IPS DF 19.7 (cell line): ENCODE results near the gene NCK2.

Experiments used
- DNase-seq: peaks from one replicate; pipeline ENCODE4 v3.0.0-alpha.2; 2013; ENCODE audit warnings: low read depth, low spot score

NCK2 gene

DNA sequence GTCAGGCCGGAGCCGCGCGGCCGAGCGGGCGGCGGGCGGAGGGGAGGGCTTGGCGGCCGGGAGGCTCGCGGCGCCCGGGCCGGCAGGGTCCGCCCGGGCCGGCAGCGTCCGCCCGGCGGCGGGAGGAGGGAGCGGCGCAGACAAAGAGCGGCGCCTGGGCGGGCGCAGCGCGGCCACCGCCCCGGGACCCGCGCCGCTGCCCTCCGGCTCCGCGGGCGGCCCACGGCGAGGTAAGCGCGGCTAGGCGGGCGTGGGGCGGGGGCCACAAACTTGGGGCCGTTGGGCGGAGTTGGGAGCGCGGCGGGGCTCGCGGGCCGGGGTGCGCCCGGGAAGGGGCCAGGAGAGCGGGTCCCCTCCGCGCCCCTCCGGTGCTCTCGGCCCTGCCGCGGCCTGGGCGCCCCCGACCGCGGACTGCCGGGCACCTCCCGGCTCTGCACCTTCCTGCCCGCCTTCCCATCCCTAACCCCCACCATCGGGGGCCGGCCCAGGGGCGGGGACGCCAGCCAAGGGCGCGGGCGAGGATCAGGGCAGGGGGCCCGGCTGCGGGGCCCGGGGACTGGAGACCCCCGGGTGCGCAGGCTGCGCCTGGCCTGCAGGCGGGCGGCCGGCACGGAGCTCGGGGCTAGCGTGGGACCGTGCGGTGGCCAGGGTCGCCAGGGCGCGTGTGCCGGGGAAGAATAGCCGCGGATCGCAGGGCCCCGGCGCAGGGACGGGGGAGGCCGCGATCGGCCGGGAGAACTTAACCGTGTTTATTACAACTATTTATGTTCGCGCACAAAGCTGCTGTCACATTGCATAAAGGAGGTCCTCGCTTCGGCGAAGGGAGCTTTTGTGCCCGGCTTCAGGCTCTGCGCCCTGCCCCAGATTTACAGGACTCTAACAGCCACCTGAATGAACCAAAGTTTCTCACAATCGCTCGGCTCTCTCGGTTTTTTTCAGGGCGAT, at the start of gene NCK2:
TSS of gene NCK2 (plus strand) at position 4 of the 945 bp plus-strand sequence. CDS start 110,152 bp downstream, outside the sequence.
- no peak for DNase-seq

GRCh38 chr2:105697781-105698449, 46.8 kb upstream of the NCK2 start:
- DNase-seq, result no peak

- DNase-seq, result no peak
These were observed 45.9 kb upstream of the NCK2 start for GRCh38 chr2:105698820-105699219.

DNA sequence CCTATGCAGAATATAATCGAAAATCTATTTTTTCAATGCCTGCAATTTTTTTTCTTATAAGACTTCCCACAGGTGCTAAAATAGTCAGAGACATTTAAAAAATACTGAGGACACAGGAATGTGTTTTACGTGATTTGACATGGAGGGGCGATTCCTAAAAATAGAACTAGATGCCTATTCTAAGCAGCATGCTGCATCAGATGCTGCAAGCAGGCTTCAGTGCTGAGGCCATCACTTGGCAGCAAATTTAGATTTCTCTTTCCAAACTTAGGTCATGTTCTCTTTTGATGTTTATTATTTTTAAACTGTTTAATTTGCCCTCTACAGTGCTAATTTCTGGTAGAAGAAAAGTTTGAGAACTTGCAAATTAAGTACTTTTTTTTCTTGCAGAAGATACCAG, 43.7 kb upstream of the NCK2 start:
- no peak for DNase-seq

DNA sequence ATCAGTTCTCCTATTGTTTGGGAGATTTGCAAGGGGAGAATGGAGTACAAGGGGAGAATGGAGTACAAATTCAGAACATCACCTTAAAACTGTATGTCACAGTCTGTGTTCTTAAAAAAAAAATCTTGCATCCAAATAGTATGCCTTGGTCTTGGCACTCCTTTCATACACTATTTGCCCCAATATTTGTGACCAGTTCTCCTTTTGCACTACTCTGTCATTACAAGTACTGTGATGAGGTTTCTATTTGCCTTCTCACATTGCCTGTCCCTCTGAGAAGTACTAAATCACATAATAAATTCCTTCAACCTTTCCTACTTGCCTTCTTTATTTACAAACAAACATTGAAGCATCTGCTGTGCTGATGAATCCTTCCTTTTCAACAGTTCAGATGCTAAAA, 36.0 kb upstream of the NCK2 start:
- no peak for DNase-seq

GRCh38 chr2:105711394-105711793, 33.3 kb upstream of the NCK2 start:
- DNase-seq, result no peak

GRCh38 chr2:105712166-105712915, 32.4 kb upstream of the NCK2 start:
- no peak for DNase-seq

DNA sequence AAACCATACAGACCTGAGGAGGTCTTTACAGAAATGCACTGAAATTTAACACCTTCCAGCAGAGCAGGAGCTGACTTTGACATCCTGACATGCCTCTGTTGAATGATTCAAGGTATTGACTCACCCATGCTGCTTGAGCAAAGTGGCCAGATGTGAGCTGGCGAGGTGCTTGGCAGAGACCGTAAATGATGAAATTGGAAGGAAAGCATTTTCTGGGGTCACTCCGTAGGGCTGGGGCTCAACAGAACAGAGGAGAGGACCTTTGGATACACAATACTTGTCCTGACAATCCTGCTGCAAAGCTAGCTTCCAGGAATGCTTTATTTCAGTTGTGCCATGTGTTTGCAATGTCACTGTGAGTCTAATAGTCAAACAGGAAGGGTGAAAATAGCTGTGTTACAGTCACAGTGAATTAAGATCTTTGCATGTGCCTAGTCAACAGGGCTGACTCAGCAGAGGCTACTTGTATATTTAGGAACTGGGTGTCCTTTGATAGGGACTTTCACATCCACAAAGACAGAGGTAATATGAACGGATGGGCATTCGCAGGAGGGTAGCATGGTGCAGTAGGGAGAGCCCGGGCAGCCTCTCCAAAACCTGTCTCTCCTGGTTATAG, 31.6 kb upstream of the NCK2 start:
- no peak for DNase-seq

DNA sequence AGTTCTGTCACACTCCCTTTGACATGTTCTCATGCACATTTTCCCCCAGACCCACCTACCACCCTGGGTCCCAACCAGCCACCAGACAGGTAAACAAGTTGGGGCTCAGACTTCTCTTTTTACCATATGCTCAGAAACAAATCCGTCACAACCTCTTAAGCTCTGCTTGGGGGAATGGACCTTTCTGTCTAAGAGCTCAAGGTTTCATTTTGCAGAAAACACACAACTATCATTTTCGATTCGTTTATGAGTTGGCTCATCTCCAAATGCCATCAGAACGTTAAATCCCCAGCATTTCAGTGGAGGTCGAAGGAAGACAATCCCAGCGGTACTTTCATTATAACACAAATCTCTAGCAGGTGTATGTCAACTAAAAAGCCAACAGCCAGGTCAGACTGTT, 30.6 kb upstream of the NCK2 start:
- no peak for DNase-seq

- DNase-seq, result no peak
These were observed 25.7 kb upstream of the NCK2 start for GRCh38 chr2:105718846-105719481.

GRCh38 chr2:105721991-105722511, 22.7 kb upstream of the NCK2 start:
- DNase-seq, result no peak

DNA sequence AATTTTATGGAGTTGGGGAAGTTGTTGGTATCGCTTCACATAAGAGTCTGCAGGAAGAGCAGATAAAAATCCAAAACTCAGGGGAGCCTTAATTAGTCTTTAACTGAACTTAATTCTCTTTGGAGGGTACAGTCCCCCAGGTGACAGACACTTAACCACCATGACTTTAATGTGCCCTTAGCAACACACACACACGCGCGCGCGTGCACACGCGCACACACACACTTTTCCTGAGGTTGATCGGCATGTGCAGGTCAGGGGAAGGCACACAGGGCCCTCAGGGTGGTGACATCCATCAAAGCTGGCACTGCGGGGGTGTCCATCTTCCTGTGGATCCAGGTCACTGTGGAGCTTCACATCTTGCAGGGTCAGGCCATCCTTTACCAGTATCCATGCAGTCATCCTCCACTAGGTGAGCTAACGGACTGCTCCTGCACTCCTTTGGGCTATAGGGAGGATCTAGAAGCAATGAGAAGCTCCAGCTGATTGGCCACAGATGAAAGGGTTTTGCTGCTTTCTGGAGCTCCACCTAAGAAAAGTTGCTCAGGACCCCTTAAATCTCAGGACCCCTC, 21.9 kb upstream of the NCK2 start:
- DNase-seq, result no peak

GRCh38 chr2:105723431-105723830, 21.3 kb upstream of the NCK2 start:
- no peak for DNase-seq

DNA sequence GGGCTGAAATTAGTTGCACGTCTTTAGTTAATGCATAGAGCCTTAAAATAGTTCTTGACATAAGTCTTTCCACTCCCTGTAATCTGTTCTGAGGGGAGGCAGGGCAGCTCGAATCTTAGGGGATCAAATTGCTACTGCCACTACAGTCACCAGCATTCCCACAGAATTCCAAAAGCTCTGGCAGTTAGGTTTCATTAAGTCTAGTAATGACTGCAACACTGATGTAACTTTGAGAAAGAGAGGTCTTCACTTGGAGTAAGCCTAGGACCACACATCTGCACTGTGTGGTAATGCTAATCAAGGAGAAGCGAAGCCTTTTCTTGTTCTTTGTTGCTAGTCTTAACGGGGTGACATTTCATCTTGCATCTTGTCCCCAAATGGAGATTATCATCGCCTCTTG, 19.3 kb upstream of the NCK2 start:
- DNase-seq, result no peak

- DNase-seq, result no peak
These were observed 14.5 kb upstream of the NCK2 start for GRCh38 chr2:105730170-105730569.

- DNase-seq, result no peak
These were observed 13.2 kb upstream of the NCK2 start for GRCh38 chr2:105731511-105731910.

GRCh38 chr2:105732101-105732500, 12.6 kb upstream of the NCK2 start:
- no peak for DNase-seq

DNA sequence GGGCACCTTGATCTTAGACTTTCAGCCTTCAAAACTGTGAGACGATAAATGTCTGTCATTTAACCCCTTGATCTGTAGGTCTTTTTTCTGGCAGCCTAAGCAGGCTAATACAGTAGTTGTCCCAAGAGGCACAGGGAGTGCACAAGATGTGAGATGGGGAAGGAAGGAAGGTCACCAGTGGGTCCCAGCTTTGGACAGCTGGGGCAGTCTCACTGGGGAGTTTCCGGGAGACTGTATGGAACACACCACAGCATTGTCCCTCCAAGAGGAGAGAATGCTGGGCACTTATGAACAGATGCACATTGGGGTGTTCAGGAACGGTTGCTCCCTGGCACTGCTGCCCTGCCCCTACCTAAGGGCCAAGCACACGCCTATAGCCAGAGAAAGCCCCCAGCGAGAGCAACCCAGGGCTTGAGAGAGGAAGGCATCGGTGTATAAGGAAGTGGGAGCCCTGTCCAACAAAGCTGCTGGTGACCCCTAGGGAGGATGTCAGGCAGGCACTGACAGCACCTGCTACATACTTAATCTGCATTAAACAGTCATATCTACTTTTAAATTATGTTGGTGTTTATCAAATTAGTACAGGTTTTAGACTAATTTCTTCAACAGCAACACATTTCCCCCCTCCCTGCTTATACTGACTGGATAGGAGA, 11.6 kb upstream of the NCK2 start:
- no peak for DNase-seq

DNA sequence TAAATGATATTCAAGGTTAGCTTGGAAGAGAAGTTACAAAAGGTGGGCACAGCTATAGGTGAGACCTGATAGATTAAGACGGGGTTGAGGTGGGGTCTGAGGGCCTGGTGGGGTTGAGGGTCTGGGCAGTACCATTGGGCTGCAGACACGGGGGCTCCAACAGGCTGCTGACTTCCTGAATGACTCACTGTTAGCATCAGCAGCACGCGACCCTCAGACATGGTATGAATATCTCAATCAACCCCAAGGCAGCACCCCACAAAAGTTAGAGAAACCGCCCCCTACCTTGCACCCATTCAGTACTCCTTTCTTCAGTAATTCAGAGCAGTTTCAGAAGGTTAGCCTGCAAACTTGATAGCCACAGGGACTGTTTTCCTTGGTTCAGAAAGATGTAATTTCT, 10.8 kb upstream of the NCK2 start:
- DNase-seq, result no peak
